Measurements from ENCODE around the gene CIT. TPM values are rescaled to one million over a fixed set of nuclear protein-coding genes. Genes with fewer than 3 reads are reported as not detected.
"Not testable (repeated sequence)": the region's sequence is repeated elsewhere in the genome, so short reads cannot be mapped to it uniquely, and the experiment has no call there.

The CIT gene
- total and polyA plus RNA-seq, 2 donors (not counting 1 experiment from before 2014, with no cell fraction given), result 6.8 to 25.4 TPM

DNA sequence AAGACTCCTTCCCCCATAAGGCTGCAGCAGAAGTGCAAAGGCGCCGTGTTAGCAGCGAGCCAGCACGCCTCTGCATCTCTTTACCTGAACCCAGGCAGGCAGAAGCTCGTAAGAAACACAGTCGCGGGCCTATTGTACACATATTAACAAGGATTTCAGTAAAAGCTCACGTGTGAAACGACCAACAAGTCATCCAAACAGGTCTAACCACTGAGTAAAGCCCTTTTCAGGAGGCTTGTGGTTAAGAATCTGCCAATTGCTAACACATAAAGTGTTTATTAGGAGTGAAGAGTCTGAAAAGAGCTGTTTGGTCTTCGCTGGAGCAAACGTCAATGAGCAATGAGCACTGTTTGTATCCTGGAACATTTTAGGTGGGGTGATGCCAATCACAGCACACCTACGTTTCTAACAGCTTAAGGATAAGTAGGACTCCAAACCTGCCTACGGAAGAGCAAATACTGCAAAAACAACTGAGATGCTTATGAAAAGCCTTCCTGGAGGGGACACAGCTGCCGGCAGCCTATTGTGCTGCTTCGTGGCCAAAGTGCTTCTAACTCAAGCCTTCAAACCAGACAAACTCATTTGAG lies 166.1 kb downstream of the CIT start:
- no peak overlapping the region for H3K4me2 ChIP-seq (ENCODE audit: extremely low read depth, insufficient read depth, low read length)
- DNase-seq (ENCODE audit: low read depth in 2 of 2), result no peak
- TF ChIP-seq, protein P1, sequence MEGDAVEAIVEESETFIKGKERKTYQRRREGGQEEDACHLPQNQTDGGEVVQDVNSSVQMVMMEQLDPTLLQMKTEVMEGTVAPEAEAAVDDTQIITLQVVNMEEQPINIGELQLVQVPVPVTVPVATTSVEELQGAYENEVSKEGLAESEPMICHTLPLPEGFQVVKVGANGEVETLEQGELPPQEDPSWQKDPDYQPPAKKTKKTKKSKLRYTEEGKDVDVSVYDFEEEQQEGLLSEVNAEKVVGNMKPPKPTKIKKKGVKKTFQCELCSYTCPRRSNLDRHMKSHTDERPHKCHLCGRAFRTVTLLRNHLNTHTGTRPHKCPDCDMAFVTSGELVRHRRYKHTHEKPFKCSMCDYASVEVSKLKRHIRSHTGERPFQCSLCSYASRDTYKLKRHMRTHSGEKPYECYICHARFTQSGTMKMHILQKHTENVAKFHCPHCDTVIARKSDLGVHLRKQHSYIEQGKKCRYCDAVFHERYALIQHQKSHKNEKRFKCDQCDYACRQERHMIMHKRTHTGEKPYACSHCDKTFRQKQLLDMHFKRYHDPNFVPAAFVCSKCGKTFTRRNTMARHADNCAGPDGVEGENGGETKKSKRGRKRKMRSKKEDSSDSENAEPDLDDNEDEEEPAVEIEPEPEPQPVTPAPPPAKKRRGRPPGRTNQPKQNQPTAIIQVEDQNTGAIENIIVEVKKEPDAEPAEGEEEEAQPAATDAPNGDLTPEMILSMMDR (conservative IDR thresholded peaks at IDR 0.05 in 1 of 2, IDR thresholded peaks at IDR 0.05 in 1 of 2; ENCODE audit: low read depth in 1 of 2, low read length in 2 of 2), result no peak
- no peak overlapping the region for H3K9ac ChIP-seq (ENCODE audit: insufficient read depth, low read length)
- H3K27ac ChIP-seq (ENCODE audit: insufficient read depth, low read length), result no peak overlapping the region
- H3K9me3 ChIP-seq (ENCODE audit: control insufficient read depth, insufficient read depth, low read depth, low read length), result no peaks in the 10 kb centered on the region
- no peaks in the 10 kb centered on the region for H3K4me1 ChIP-seq (ENCODE audit: control insufficient read depth, extremely low read depth, insufficient read depth, low read length)
- no peaks in the 10 kb centered on the region for H3K79me2 ChIP-seq (ENCODE audit: control insufficient read depth, insufficient read depth, low read length)
- no peaks in the 10 kb centered on the region for H3K27me3 ChIP-seq (ENCODE audit: control insufficient read depth, insufficient read depth, low read length)
- no peak overlapping the region for H3K4me3 ChIP-seq (replicated peaks in 1 of 4; ENCODE audit: control extremely low read depth in 1 of 4, insufficient read depth in 1 of 4, low read depth in 3 of 4, low read length in 4 of 4)
- H4K20me1 ChIP-seq (ENCODE audit: control insufficient read depth, extremely low read depth, insufficient read depth, low read length), result no peaks in the 10 kb centered on the region
- H3K36me3 ChIP-seq (ENCODE audit: control insufficient read depth, insufficient read depth, low read length), result peaks cover 19% of the 10 kb centered on the region
- no peak overlapping the region for H2AFZ ChIP-seq (ENCODE audit: low read length)

DNA sequence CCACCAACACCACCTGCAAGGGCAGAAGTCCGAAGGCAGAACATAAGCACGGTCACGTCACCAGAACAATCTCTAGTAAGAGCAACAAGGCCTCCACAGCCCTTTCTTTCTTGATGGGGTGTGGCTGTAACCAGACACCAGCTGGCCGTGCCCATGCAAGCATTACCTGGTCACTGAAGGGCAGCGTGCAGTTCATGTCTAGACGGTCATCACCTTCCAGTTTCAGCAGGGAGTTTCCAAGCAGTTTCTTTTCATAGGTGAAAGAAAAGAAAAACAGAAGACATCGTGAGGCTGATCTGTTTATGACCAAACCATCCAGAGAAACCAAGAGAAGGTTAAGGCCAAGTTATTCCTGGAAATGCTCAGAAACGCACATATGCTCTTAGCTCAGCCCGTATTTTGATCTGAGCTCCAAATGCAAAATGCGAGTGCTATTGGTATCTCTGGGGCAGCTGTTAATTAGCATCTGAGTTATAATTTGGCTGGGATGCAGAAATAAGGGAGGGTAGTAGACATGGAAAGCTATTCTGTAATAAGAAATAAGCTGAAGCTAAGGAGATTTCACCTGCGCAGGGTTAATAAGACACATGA lies 166.7 kb downstream of the CIT start:
- Histone ChIP-seq H3K79me2 (ENCODE audit: control insufficient read depth, insufficient read depth, low read length) (no peaks in the 10 kb centered on the region), H3K27me3 (ENCODE audit: control insufficient read depth, insufficient read depth, low read length) (no peaks in the 10 kb centered on the region), H3K9me3 (ENCODE audit: control insufficient read depth, insufficient read depth, low read depth, low read length) (no peaks in the 10 kb centered on the region), H3K4me2 (ENCODE audit: extremely low read depth, insufficient read depth, low read length) (no peak overlapping the region), H3K4me3 (replicated peaks in 1 of 4; ENCODE audit: control extremely low read depth in 1 of 4, insufficient read depth in 1 of 4, low read depth in 3 of 4, low read length in 4 of 4) (no peak overlapping the region), H3K36me3 (ENCODE audit: control insufficient read depth, insufficient read depth, low read length) (peaks cover 19% of the 10 kb centered on the region), H2AFZ (ENCODE audit: low read length) (no peak overlapping the region), H4K20me1 (ENCODE audit: control insufficient read depth, extremely low read depth, insufficient read depth, low read length) (no peaks in the 10 kb centered on the region), H3K4me1 (ENCODE audit: control insufficient read depth, extremely low read depth, insufficient read depth, low read length) (no peaks in the 10 kb centered on the region), H3K27ac (ENCODE audit: insufficient read depth, low read length) (no peak overlapping the region), H3K9ac (ENCODE audit: insufficient read depth, low read length) (no peak overlapping the region)
- TF ChIP-seq, protein P1 (conservative IDR thresholded peaks at IDR 0.05 in 1 of 2, IDR thresholded peaks at IDR 0.05 in 1 of 2; ENCODE audit: low read depth in 1 of 2, low read length in 2 of 2), result no peak
- TF ChIP-seq EZH2 (IDR thresholded peaks at IDR 0.05; ENCODE audit: low read length, missing control alignments), result no peak
- DNase-seq (ENCODE audit: low read depth in 2 of 2), result no peak

DNA sequence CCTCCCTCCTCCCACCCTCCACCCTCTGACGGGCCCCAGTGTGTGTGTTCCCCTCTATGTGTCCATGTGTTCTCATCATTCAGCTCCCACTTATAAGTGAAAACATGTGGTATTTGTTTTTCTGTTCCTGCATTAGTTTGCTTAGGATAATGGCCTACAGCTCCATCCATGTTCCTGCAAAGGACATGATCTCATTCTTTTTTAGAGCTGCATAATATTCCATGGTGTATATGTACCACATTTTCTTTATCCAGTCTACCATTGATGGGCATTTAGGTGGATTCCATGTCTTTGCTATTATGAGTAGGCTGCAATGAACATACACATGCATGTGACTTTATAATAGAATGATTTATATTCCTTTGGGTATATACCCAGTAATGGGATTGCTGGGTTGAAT lies 170.7 kb downstream of the CIT start:
- H4K20me1 ChIP-seq (ENCODE audit: control insufficient read depth, extremely low read depth, insufficient read depth, low read length); H3K4me1 ChIP-seq (ENCODE audit: control insufficient read depth, extremely low read depth, insufficient read depth, low read length); DNase-seq (ENCODE audit: low read depth in 2 of 2); H3K9me3 ChIP-seq (ENCODE audit: control insufficient read depth, insufficient read depth, low read depth, low read length); H2AFZ ChIP-seq (ENCODE audit: low read length); H3K27ac ChIP-seq (ENCODE audit: insufficient read depth, low read length); H3K4me2 ChIP-seq (ENCODE audit: extremely low read depth, insufficient read depth, low read length); H3K4me3 ChIP-seq (replicated peaks in 1 of 4; ENCODE audit: control extremely low read depth in 1 of 4, insufficient read depth in 1 of 4, low read depth in 3 of 4, low read length in 4 of 4); H3K9ac ChIP-seq (ENCODE audit: insufficient read depth, low read length); H3K27me3 ChIP-seq (ENCODE audit: control insufficient read depth, insufficient read depth, low read length); H3K79me2 ChIP-seq (ENCODE audit: control insufficient read depth, insufficient read depth, low read length): not testable (repeated sequence)
- peaks cover 13% of the 10 kb centered on the region for H3K36me3 ChIP-seq (ENCODE audit: control insufficient read depth, insufficient read depth, low read length)

Measured in fibroblast of lung (primary cell).